ENCODE results near the gene SOD1. TPM values are rescaled to one million over a fixed set of nuclear protein-coding genes. Genes with fewer than 3 reads are reported as not detected.

The SOD1 gene
- total RNA-seq = 271 and 294 TPM in 2 replicates

DNA sequence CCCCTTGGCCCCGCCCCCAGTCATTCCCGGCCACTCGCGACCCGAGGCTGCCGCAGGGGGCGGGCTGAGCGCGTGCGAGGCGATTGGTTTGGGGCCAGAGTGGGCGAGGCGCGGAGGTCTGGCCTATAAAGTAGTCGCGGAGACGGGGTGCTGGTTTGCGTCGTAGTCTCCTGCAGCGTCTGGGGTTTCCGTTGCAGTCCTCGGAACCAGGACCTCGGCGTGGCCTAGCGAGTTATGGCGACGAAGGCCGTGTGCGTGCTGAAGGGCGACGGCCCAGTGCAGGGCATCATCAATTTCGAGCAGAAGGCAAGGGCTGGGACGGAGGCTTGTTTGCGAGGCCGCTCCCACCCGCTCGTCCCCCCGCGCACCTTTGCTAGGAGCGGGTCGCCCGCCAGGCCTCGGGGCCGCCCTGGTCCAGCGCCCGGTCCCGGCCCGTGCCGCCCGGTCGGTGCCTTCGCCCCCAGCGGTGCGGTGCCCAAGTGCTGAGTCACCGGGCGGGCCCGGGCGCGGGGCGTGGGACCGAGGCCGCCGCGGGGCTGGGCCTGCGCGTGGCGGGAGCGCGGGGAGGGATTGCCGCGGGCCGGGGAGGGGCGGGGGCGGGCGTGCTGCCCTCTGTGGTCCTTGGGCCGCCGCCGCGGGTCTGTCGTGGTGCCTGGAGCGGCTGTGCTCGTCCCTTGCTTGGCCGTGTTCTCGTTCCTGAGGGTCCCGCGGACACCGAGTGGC is at the start of gene SOD1:
SOD1 (plus strand) TSS at position 158 of the 723 bp plus-strand sequence; CDS start at position 235, 77 bp downstream.

Small RNA genes lying within 50 kb of the gene (small RNA-seq; reads per million reads assigned to genes)
- gene RF01241 = not detected

Other genes with a start within 250 kb of the SOD1 start
- 11.5 and 14.1 TPM in 2 replicates for gene SCAF4, start 72.4 kb downstream of the SOD1 start, total RNA-seq
- gene HUNK, start 213.3 kb downstream of the SOD1 start, total RNA-seq = 0.11 and 0.13 TPM in 2 replicates

All from articular chondrocyte of knee joint (primary cell).